ENCODE measurements around the gene RUSF1.
"Not testable (repeated sequence)": the region's sequence is repeated elsewhere in the genome, so short reads cannot be mapped to it uniquely, and the experiment has no call there.

RUSF1 gene

GRCh38 chr16:31507929-31508705 is at the start of gene RUSF1:
Gene RUSF1, minus strand, starts transcription at chr16:31508391. Its CDS starts 18 bp downstream, at chr16:31508373.
- peak; percentile 90 for DNase-seq

DNA sequence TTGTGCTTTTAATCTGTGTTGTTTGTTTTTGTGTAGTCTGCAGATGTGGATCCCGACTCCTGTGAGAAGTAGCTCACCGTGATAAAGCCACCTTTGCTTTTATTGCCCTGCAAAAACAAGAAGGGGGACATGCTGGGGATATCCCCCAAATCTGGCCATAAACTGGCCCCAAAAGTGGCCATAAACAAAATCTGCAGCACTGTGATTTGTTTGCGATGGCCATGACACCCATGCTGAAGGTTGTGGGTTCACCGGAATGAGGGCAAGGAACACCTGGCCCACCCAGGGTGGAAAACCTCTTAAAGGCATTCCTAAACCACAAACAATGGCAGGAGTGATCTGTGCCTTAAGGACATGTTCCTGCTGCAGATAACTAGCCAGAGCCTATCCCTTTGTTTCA is 34.6 kb upstream of the RUSF1 start:
- no peak for DNase-seq

- not testable (repeated sequence) for DNase-seq
These were observed 31.6 kb upstream of the RUSF1 start for GRCh38 chr16:31539762-31540161.

- not testable (repeated sequence) for DNase-seq
These were observed 30.0 kb upstream of the RUSF1 start for GRCh38 chr16:31538243-31538598.

DNA sequence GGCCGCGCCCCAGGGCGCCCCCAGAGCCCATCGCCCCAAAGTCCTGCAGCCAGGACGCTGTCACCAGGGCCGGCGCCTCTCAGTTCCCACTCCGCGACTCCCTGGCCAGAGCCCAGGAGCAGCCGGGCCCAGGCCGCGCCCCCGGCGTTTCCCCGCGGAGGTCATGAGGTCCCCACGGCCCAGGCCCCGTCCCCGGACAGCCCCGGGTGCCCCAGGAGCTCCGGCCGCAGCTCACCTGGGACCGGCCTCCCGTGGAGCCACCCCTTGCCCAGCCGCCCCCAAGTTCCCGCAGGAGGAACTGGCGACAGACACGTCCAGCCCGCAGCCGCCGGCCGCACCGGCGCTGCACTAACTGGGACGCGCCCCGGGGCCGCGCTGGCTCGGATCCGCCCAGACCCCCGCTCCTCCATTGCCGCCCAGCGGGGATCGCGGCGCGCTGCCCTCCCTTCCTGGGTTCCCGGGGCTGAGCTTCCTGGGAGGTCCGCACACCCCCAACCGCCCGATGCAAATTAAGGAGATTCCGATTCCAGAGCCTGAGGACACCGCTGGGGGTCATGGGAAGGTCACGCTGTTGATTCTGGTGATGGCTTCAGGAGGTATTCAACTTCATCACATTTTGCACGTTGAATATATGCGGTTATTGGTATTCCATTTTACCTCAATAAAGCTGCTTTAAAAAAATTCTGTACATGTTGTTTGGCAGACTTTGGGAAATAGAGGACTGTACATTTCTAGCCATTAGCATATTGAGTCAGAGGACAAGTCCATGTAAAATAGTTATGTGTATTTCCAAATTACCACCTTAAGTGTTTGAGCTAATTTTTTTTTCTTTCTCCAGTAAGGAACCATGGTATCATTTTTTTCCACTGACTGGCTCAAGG is 29.4 kb upstream of the RUSF1 start:
- DNase-seq = no peak

DNA sequence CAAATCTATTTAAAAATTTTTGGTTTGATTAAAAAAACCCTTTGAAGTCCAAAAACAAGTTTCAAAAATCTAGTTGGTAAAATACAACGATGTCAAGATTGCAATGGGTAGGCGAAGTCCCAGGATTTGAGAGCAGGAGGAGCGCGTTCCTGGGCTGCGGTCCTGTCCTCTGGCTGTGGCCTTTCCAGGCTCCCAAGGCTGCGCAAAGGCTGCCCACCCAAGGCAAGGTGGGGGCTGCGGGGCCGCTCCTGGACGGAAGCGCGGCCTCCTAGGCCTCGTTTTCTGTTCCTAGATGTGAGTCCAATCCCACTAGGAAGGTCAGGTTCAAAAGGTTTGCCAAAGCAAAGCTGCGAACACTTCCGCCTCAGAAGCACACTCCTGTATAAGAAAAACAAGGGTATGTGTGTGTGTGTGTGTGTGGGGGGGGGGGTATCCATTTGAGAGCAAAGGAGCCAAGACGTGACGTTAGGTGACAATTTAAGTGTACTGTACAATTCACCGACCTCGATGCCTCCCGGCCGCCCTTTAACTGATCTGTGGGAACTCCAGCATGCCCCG is 28.7 kb upstream of the RUSF1 start:
- DNase-seq = no peak

- DNase-seq = no peak
These were observed 27.5 kb upstream of the RUSF1 start for GRCh38 chr16:31535737-31536136.

DNA sequence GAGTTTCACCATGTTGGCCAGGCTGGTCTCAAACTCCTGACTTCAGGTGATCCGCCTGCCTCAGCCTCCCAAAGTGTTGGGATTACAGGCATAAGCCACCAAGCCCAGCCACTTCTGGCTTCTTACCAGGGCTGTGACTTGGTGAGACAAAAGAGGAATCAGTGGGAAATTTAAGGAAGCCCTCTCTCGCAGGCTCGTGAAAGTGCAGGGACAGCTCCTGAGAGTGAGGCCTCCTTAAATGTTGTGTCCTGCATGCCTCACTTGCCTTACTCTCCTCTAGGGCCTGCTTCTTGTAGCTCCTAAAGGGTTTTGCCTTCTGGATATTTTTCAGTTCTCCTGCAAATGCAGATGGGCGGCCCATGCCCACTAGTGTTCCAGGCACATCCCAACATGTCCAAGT is 24.7 kb upstream of the RUSF1 start:
- DNase-seq = no peak

- no peak for DNase-seq
These were observed 23.9 kb upstream of the RUSF1 start for GRCh38 chr16:31532120-31532519.

DNA sequence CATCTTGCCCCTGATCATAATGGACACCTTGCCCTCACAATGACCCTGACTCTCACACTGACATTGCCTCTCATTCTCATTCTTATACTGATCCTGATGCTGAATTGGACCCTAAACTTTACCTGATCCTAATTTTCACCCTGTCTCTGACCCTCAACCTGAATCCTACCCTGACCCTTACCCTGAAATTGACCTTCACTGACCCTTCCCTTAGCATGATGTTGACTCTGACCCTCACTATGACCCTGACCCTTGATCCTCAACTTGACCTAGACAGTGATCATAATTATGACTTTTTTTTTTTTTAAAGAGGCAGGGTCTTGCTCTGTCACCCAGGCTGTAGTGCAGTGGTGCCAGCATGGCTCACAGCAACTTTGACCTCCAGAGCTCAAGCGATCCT is 22.9 kb upstream of the RUSF1 start:
- DNase-seq = no peak

- DNase-seq = no peak
These were observed 22.2 kb upstream of the RUSF1 start for GRCh38 chr16:31530405-31530804.

GRCh38 chr16:31529937-31530312 is 21.7 kb upstream of the RUSF1 start:
- DNase-seq = no peak

DNA sequence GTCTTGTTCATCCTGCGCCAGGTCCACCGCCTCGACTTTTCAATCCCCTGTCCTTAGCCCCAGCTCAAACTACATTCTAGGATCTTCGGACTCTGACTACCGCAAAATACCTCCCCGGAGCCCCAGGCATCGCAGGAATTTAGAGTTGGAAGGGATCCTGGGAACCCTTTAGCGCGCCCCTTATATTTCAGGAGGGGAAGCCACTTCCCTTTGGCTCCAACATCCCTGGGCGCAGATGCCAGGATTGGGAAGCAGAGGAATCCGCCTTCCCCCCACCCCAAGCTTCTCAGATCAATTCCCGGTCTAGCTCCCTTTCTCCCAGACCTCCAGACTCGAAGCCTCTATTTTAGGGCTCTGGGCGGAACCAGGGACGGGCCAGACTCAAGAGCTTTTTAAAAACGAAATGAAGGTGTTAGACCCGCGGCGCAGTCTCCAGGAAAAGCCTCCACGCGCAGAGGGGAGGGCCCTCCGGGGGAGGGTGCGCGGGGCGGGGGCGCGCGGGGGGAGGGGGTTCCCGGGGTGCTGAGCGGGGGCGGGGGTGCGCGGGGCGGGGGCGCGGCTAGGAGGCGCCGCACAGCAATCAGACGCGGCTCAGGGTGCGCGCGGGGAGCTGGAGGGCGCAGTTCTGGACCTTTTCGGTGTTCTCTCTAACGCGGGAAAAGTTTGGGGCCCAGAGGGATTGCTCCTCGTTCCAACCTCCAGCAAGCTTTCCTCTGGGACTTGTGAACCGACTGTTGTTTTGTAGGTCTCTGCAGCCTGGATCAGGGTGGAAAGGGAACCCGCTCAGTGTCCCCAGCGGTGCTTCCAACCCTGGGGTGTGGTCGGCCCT is 21.1 kb upstream of the RUSF1 start:
- no peak for DNase-seq

DNA sequence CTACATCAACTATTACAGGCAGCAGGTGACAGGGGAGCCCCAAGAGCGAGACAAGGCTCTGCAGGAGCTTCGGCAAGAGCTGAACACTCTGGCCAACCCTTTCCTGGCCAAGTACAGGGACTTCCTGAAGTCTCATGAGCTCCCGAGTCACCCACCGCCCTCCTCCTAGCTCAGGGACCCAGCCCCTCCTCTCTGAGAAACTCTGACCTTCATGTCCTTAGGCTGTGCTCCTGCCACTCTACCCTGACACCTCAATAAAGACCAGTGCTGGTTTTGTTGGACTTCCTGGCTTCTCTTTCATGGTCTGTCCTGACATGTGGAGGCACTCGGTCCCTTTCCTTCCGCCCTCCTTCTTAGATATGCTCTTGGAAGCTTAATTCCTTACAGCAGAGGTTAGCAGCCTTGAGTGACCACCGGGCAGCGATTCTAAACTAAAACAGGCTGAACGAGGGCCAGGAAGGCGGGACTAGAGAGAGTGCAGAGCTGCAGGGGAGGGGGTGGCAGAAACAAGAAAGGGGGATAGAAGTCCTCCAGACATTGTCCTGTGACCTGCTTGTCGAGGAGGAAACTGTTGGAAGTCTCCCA is 20.4 kb upstream of the RUSF1 start:
- DNase-seq = no peak

GRCh38 chr16:31527734-31528274 is 19.6 kb upstream of the RUSF1 start, which contains the start of gene AHSP:
Gene AHSP, plus strand, starts transcription at chr16:31527900. Its CDS starts 240 bp downstream, at chr16:31528140.
- DNase-seq = no peak

GRCh38 chr16:31525113-31525512 is 16.9 kb upstream of the RUSF1 start:
- DNase-seq = no peak

- DNase-seq = not testable (repeated sequence)
These were observed 15.6 kb upstream of the RUSF1 start for GRCh38 chr16:31523768-31524167.

GRCh38 chr16:31522071-31522470 is 13.9 kb upstream of the RUSF1 start:
- DNase-seq = no peak

DNA sequence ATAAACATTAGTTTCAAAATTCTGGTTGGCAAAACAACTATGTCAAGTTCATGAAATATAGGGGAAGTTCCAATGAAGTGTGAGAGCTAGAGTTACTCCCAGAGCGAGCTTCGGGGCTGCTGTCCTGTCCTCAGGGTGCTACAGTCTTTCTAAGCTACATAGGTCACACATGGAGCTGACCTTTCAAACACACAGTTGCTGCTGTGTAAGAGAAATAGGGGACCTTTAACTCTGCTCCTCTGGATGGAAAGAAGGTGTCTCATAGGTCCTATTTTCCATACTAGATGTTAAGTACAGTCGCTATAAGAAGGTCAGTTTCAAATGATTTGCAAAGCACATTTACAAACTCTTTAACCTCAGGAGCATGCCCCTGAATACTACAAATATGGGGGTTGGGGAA is 13.2 kb upstream of the RUSF1 start:
- no peak for DNase-seq

DNA sequence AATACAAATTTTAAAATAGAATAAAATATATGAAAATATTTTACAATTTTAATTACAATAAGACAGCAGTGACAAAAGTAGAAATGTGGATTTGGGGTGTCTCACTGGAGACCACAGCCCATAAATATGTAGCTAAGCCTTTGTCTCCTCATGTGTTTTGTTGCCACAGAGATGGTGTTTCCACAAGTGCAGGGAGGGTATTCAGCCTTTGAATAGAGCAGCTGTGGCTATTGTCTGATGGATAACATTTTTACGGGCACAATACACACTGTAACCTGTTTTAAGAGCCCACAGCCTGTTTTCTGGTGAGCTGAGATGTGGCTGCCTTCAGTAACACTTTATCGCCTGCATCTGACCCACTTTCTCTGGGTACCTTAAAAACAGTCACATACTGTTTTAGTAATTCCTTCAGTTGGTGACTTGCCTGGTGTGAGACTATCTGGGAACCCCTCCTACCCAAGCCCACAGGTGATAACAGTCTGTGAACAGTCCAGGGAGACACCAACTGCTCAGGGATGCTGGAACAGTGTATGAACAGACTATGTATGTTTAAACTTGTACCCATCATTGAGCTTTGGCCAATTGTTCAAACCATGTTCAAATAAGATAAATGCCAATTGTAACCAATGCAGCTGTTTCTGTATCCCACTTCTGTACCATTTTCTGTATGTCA is 11.7 kb upstream of the RUSF1 start:
- no peak for DNase-seq

- no peak for DNase-seq
These were observed 9.7 kb upstream of the RUSF1 start for GRCh38 chr16:31517800-31518402.

Measured in DMS53 (cell line).